ENCODE measurements around the gene PRKCB. TPM values are rescaled to one million over a fixed set of nuclear protein-coding genes. Genes with fewer than 3 reads are reported as not detected.
"Not testable (repeated sequence)": the region's sequence is repeated elsewhere in the genome, so short reads cannot be mapped to it uniquely, and the experiment has no call there.

PRKCB gene
- total RNA-seq, 6 donors from 2014 or later, result 9.6 to 28.0 (median 13.9) TPM

DNA sequence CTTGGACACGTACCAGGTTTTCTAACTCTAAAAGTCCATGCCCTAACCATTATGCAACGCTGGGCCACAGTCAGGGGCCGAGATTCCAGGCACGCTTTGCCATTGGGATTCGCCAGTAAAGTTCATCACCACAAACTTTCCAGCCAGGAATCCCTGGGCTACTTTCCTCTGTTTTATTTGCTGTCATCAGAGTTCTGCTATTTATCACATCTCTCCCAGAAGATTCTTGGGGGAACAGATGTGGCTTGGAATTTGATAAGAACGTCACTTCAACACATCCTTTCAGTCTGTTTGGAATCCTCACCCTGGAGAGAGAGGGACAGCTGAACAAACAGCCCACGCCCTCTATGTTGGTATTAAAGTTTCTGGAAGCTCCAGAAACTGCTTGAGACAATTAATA lies 310.7 kb downstream of the PRKCB start:
- Histone ChIP-seq H3K4me3 (no peak overlapping the region), H3K9me3 (no peaks in the 10 kb centered on the region), H3K27ac (no peak overlapping the region), H3K4me1 (no peaks in the 10 kb centered on the region), H3K36me3 (no peaks in the 10 kb centered on the region), H3K27me3 (no peaks in the 10 kb centered on the region)
- 57 to 76% methylated on average over 7 of the region's 7 CpGs for WGBS, 2 donors
- TF ChIP-seq POLR2AphosphoS5 (IDR thresholded peaks at IDR 0.05) (no peak), EP300 (IDR thresholded peaks at IDR 0.05) (no peak), CTCF (IDR thresholded peaks at IDR 0.05) (no peak), POLR2A (IDR thresholded peaks at IDR 0.05) (no peak)
- ATAC-seq (ENCODE audit: low FRiP score in 2 of 2) (no peak), DNase-seq (no peak)

GRCh38 chr16:24149102-24149501 lies 313.3 kb downstream of the PRKCB start:
- TF ChIP-seq POLR2A (IDR thresholded peaks at IDR 0.05) (no peak), CTCF (IDR thresholded peaks at IDR 0.05) (no peak), POLR2AphosphoS5 (IDR thresholded peaks at IDR 0.05) (no peak), EP300 (IDR thresholded peaks at IDR 0.05) (no peak)
- Histone ChIP-seq H3K4me3 (no peak overlapping the region), H3K27me3 (no peaks in the 10 kb centered on the region), H3K9me3 (no peaks in the 10 kb centered on the region), H3K4me1 (no peaks in the 10 kb centered on the region), H3K27ac (no peak overlapping the region), H3K36me3 (no peaks in the 10 kb centered on the region)
- no peak for ATAC-seq (ENCODE audit: low FRiP score in 2 of 2)
- DNase-seq, result no peak
- WGBS, 2 donors, result 78 to 82% methylated on average over 3 of the region's 3 CpGs

GRCh38 chr16:24150282-24150681 lies 314.5 kb downstream of the PRKCB start:
- DNase-seq (no peak), ATAC-seq (ENCODE audit: low FRiP score in 2 of 2) (no peak)
- peaks cover 0 to 8% (median 0%) of the 10 kb centered on the region in 4 donors for H3K36me3 ChIP-seq
- no peaks in the 10 kb centered on the region for H3K4me1 ChIP-seq
- 84 to 88% methylated on average over 2 of the region's 2 CpGs for WGBS, 2 donors
- no peak for TF ChIP-seq POLR2A (IDR thresholded peaks at IDR 0.05)
- TF ChIP-seq POLR2AphosphoS5 (IDR thresholded peaks at IDR 0.05), result no peak
- no peak for TF ChIP-seq CTCF (IDR thresholded peaks at IDR 0.05)
- TF ChIP-seq EP300 (IDR thresholded peaks at IDR 0.05), result no peak
- H3K27me3 ChIP-seq, result no peaks in the 10 kb centered on the region
- H3K27ac ChIP-seq, result no peak overlapping the region
- no peaks in the 10 kb centered on the region for H3K9me3 ChIP-seq
- no peak overlapping the region for H3K4me3 ChIP-seq

DNA sequence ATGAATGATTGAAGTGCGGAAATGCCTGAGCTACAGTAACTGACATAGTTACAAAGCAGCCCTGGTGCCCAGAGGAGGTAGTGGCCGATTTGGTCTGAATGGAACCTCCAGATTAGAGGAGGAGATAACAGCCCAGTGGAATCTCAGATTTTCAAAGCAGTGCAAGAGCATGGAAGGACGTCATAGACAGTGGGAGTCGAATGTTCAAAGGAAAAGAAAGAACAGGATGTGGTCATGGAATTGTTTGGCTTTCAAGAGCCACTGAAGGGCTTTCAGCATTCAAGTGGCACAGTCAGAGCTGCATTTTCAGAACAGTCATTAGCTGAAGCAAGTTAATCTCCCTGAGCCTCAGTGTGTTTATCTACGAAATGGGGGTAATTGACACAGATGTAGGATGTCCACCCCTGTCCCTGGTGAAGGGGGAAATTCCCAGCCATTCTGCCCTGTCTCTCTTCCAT lies 315.7 kb downstream of the PRKCB start:
- H3K4me1 ChIP-seq, result no peaks in the 10 kb centered on the region

GRCh38 chr16:24152048-24152447 lies 316.3 kb downstream of the PRKCB start:
- H3K27me3 ChIP-seq; H3K4me1 ChIP-seq; H3K4me3 ChIP-seq; H3K27ac ChIP-seq; ATAC-seq (ENCODE audit: low FRiP score in 2 of 2); DNase-seq; H3K36me3 ChIP-seq; H3K9me3 ChIP-seq: not testable (repeated sequence)
- WGBS, 2 donors, result 75 to 82% methylated on average over 10 of the region's 10 CpGs

More for the DNA sequence above, 315.7 kb downstream of the PRKCB start:
- peaks cover 0 to 10% (median 0%) of the 10 kb centered on the region in 4 donors for H3K36me3 ChIP-seq
- peak in 1 of 2 donors; percentile 55 for ATAC-seq (ENCODE audit: low FRiP score in 2 of 2)
- 20 to 26% methylated on average over 5 of the region's 5 CpGs for WGBS, 2 donors
- peak in 1 of 2 donors; percentile 28 for DNase-seq
- H3K4me3 ChIP-seq, result no peak overlapping the region
- no peak for TF ChIP-seq POLR2A (IDR thresholded peaks at IDR 0.05)
- TF ChIP-seq EP300 (IDR thresholded peaks at IDR 0.05), result no peak
- no peak for TF ChIP-seq POLR2AphosphoS5 (IDR thresholded peaks at IDR 0.05)
- no peak for TF ChIP-seq CTCF (IDR thresholded peaks at IDR 0.05)
- no peaks in the 10 kb centered on the region for H3K9me3 ChIP-seq
- H3K27me3 ChIP-seq, result no peaks in the 10 kb centered on the region
- no peak overlapping the region for H3K27ac ChIP-seq

Measured in upper lobe of left lung (tissue), 6 donors.